ENCODE data around the gene ZNF500. TPM values are rescaled to one million over a fixed set of nuclear protein-coding genes. Genes with fewer than 3 reads are reported as not detected.

The ZNF500 gene
- total and polyA plus RNA-seq, 2 donors: 7.7 to 13.8 TPM

DNA sequence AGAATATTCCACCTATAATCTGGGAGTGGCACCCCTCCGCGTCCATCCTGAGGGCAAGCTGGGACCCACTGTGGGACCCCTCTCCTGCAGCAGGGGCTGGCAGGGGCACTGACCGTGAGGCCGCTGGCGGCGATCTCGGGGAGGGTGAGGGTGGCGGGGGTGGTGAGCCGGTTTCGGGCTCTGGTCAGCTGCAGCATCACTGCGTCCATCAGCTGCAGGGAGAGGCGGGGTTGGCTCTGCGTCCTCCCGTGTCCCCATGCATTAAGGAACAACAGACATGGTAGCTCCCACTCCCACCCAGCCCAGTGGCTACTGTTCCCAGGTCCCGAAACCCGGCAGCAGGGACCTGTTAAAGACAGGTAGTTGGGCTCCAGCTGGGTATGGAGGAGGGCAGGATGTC is 31.5 kb upstream of the ZNF500 start:
- Histone ChIP-seq H3K27ac (ENCODE audit: low read depth in 1 of 2, low read length in 1 of 2) (no peak overlapping the region), H3K27me3 (ENCODE audit: control insufficient read depth in 2 of 2, insufficient read depth in 1 of 2, low read length in 1 of 2) (no peaks in the 10 kb centered on the region), H3K4me3 (ENCODE audit: low read length in 2 of 2) (no peak overlapping the region), H3K9me3 (ENCODE audit: control insufficient read depth in 2 of 2, insufficient read depth in 1 of 2, low read length in 1 of 2) (peaks cover 0 to 5% of the 10 kb centered on the region in 2 donors), H3K36me3 (ENCODE audit: control insufficient read depth in 2 of 2, insufficient read depth in 2 of 2, low read length in 1 of 2) (peaks cover 2 to 7% of the 10 kb centered on the region in 2 donors), H3K4me1 (ENCODE audit: control insufficient read depth in 2 of 2, insufficient read depth in 2 of 2, low read length in 2 of 2) (peaks cover 7 to 22% of the 10 kb centered on the region in 2 donors)
- WGBS: 98% methylated on average over 16 of the region's 16 CpGs
- DNase-seq (ENCODE audit: low read depth in 6 of 9, low spot score in 9 of 9): no peak

DNA sequence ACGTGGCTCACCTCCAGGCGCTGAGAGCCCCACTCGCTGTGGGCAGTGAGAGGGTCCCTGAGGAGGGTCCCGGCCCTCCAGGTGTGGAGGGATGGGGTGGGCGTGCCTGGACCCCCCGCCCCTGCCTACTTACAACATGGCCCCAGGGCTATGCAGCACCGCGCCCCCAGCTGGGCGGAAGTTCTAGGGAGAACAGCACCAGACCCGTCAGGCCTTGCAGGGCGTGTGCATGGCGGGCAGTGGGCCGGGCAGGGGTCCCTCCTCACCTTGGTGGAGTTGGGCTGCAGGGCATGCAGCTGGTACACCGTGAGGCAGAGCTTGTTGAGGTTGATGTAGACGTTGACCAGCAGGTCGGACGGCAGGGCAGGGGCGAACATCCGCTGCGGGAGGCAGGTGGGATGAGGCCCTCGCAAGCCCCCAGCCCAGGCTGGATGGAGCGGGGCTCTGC is 30.9 kb upstream of the ZNF500 start:
- H3K27me3 ChIP-seq (ENCODE audit: control insufficient read depth in 2 of 2, insufficient read depth in 1 of 2, low read length in 1 of 2): no peaks in the 10 kb centered on the region
- peaks cover 7 to 20% of the 10 kb centered on the region in 2 donors for H3K4me1 ChIP-seq (ENCODE audit: control insufficient read depth in 2 of 2, insufficient read depth in 2 of 2, low read length in 2 of 2)
- H3K27ac ChIP-seq (ENCODE audit: low read depth in 1 of 2, low read length in 1 of 2): no peak overlapping the region
- peaks cover 0 to 5% of the 10 kb centered on the region in 2 donors for H3K9me3 ChIP-seq (ENCODE audit: control insufficient read depth in 2 of 2, insufficient read depth in 1 of 2, low read length in 1 of 2)
- no peak for DNase-seq (ENCODE audit: low read depth in 6 of 9, low spot score in 9 of 9)
- peaks cover 2 to 7% of the 10 kb centered on the region in 2 donors for H3K36me3 ChIP-seq (ENCODE audit: control insufficient read depth in 2 of 2, insufficient read depth in 2 of 2, low read length in 1 of 2)
- 98% methylated on average over 22 of the region's 22 CpGs for WGBS
- H3K4me3 ChIP-seq (ENCODE audit: low read length in 2 of 2): no peak overlapping the region

DNA sequence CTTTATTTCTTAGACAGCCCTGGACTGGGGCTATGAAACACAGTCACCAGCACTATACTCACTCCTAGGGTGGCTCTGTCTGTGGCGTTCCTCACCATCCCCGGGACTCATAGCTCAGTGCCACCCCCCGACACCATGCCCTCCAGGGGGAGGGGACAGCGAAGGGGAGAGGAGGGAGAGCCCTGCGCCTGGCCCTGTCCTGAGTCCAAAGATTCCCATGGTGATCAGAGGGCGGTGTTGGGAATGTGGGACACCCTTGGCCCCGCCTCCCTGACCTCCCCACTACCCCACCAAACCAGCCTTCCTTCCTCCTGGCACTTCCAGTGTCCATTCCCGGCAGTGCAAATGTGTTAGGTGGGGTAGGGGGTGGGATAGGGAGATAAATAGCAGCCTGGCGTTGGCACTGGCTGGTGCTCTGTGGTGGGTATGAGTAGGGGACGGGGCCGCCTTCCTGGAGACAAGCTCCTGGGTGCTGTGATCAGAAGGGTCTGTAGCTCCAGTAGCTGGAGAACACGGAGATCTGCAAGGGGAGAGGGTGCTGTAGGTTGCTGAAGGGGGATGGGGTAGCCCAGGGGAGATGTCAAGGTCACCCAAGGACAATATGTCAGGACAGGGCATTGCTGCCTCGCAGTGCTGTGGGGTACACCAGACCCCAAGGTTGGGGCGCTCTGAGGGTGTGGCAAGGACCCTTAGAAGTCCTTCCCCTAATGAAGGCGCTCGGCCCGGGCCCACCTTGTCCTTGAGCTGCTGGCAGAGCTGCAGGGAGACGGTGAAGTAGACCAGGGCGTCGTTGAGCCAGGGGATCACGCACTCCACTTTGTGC is 30.2 kb upstream of the ZNF500 start:
- no peak for DNase-seq (ENCODE audit: low read depth in 6 of 9, low spot score in 9 of 9)
- Histone ChIP-seq H3K4me1 (ENCODE audit: control insufficient read depth in 2 of 2, insufficient read depth in 2 of 2, low read length in 2 of 2) (peaks cover 7 to 20% of the 10 kb centered on the region in 2 donors), H3K4me3 (ENCODE audit: low read length in 2 of 2) (no peak overlapping the region), H3K27me3 (ENCODE audit: control insufficient read depth in 2 of 2, insufficient read depth in 1 of 2, low read length in 1 of 2) (no peaks in the 10 kb centered on the region), H3K27ac (ENCODE audit: low read depth in 1 of 2, low read length in 1 of 2) (no peak overlapping the region), H3K9me3 (ENCODE audit: control insufficient read depth in 2 of 2, insufficient read depth in 1 of 2, low read length in 1 of 2) (peaks cover 0 to 5% of the 10 kb centered on the region in 2 donors), H3K36me3 (ENCODE audit: control insufficient read depth in 2 of 2, insufficient read depth in 2 of 2, low read length in 1 of 2) (peaks cover 2 to 7% of the 10 kb centered on the region in 2 donors)
- WGBS: 97% methylated on average over 21 of the region's 21 CpGs

- no peak overlapping the region for H3K27ac ChIP-seq (ENCODE audit: low read depth in 1 of 2, low read length in 1 of 2)
- no peak for DNase-seq (ENCODE audit: low read depth in 6 of 9, low spot score in 9 of 9)
Measured at GRCh38 chr16:4795828-4796572, 29.0 kb upstream of the ZNF500 start.

GRCh38 chr16:4795181-4795827 is 28.3 kb upstream of the ZNF500 start, which contains the start of gene SMIM22:
SMIM22 (plus strand) TSS chr16:4795369; CDS start chr16:4795735, 366 bp downstream.
- no peak for DNase-seq (ENCODE audit: low read depth in 6 of 9, low spot score in 9 of 9)
- 95% methylated on average over 14 of the region's 14 CpGs for WGBS

More at GRCh38 chr16:4795828-4796572, 29.0 kb upstream of the ZNF500 start:
- H3K4me1 ChIP-seq (ENCODE audit: control insufficient read depth in 2 of 2, insufficient read depth in 2 of 2, low read length in 2 of 2): peaks cover 0 to 11% of the 10 kb centered on the region in 2 donors
- H3K9me3 ChIP-seq (ENCODE audit: control insufficient read depth in 2 of 2, insufficient read depth in 1 of 2, low read length in 1 of 2): peaks cover 0 to 5% of the 10 kb centered on the region in 2 donors
- no peaks in the 10 kb centered on the region for H3K27me3 ChIP-seq (ENCODE audit: control insufficient read depth in 2 of 2, insufficient read depth in 1 of 2, low read length in 1 of 2)
- H3K4me3 ChIP-seq (ENCODE audit: low read length in 2 of 2): no peak overlapping the region
- H3K36me3 ChIP-seq (ENCODE audit: control insufficient read depth in 2 of 2, insufficient read depth in 2 of 2, low read length in 1 of 2): peaks cover 2 to 7% of the 10 kb centered on the region in 2 donors
- WGBS: 98% methylated on average over 30 of the region's 30 CpGs

GRCh38 chr16:4792951-4793513 is 26.1 kb upstream of the ZNF500 start:
- H3K4me1 ChIP-seq (ENCODE audit: control insufficient read depth in 2 of 2, insufficient read depth in 2 of 2, low read length in 2 of 2): peaks cover 0 to 9% of the 10 kb centered on the region in 2 donors
- peaks cover 0 to 3% of the 10 kb centered on the region in 2 donors for H3K36me3 ChIP-seq (ENCODE audit: control insufficient read depth in 2 of 2, insufficient read depth in 2 of 2, low read length in 1 of 2)
- no peak for DNase-seq (ENCODE audit: low read depth in 6 of 9, low spot score in 9 of 9)
- H3K4me3 ChIP-seq (ENCODE audit: low read length in 2 of 2): no peak overlapping the region
- no peaks in the 10 kb centered on the region for H3K27me3 ChIP-seq (ENCODE audit: control insufficient read depth in 2 of 2, insufficient read depth in 1 of 2, low read length in 1 of 2)
- WGBS: 92% methylated on average over 13 of the region's 13 CpGs
- H3K9me3 ChIP-seq (ENCODE audit: control insufficient read depth in 2 of 2, insufficient read depth in 1 of 2, low read length in 1 of 2): no peaks in the 10 kb centered on the region
- H3K27ac ChIP-seq (ENCODE audit: low read depth in 1 of 2, low read length in 1 of 2): no peak overlapping the region

More at GRCh38 chr16:4795181-4795827, 28.3 kb upstream of the ZNF500 start, which contains the start of gene SMIM22:
- H3K4me3 ChIP-seq (ENCODE audit: low read length in 2 of 2): no peak within 1 kb of the TSS
- peaks cover 2 to 7% of the 10 kb centered on the region in 2 donors for H3K36me3 ChIP-seq (ENCODE audit: control insufficient read depth in 2 of 2, insufficient read depth in 2 of 2, low read length in 1 of 2)
- H3K27ac ChIP-seq (ENCODE audit: low read depth in 1 of 2, low read length in 1 of 2): no peak within 1 kb of the TSS
- peaks cover 0 to under 1% of the 10 kb centered on the region in 2 donors for H3K9me3 ChIP-seq (ENCODE audit: control insufficient read depth in 2 of 2, insufficient read depth in 1 of 2, low read length in 1 of 2)
- peaks cover 0 to 5% of the 10 kb centered on the region in 2 donors for H3K4me1 ChIP-seq (ENCODE audit: control insufficient read depth in 2 of 2, insufficient read depth in 2 of 2, low read length in 2 of 2)
- no peaks in the 10 kb centered on the region for H3K27me3 ChIP-seq (ENCODE audit: control insufficient read depth in 2 of 2, insufficient read depth in 1 of 2, low read length in 1 of 2)

GRCh38 chr16:4790871-4791270 is 23.9 kb upstream of the ZNF500 start:
- no peak for DNase-seq (ENCODE audit: low read depth in 6 of 9, low spot score in 9 of 9)
- Histone ChIP-seq H3K4me1 (ENCODE audit: control insufficient read depth in 2 of 2, insufficient read depth in 2 of 2, low read length in 2 of 2) (peaks cover 0 to 14% of the 10 kb centered on the region in 2 donors), H3K36me3 (ENCODE audit: control insufficient read depth in 2 of 2, insufficient read depth in 2 of 2, low read length in 1 of 2) (no peaks in the 10 kb centered on the region), H3K27ac (ENCODE audit: low read depth in 1 of 2, low read length in 1 of 2) (no peak overlapping the region), H3K9me3 (ENCODE audit: control insufficient read depth in 2 of 2, insufficient read depth in 1 of 2, low read length in 1 of 2) (no peaks in the 10 kb centered on the region), H3K4me3 (ENCODE audit: low read length in 2 of 2) (no peak overlapping the region), H3K27me3 (ENCODE audit: control insufficient read depth in 2 of 2, insufficient read depth in 1 of 2, low read length in 1 of 2) (no peaks in the 10 kb centered on the region)
- WGBS: 71% methylated on average over 10 of the region's 10 CpGs

- no peaks in the 10 kb centered on the region for H3K9me3 ChIP-seq (ENCODE audit: control insufficient read depth in 2 of 2, insufficient read depth in 1 of 2, low read length in 1 of 2)
- no peaks in the 10 kb centered on the region for H3K36me3 ChIP-seq (ENCODE audit: control insufficient read depth in 2 of 2, insufficient read depth in 2 of 2, low read length in 1 of 2)
- H3K27ac ChIP-seq (ENCODE audit: low read depth in 1 of 2, low read length in 1 of 2): no peak overlapping the region
- 93% methylated on average over 10 of the region's 10 CpGs for WGBS
- no peaks in the 10 kb centered on the region for H3K27me3 ChIP-seq (ENCODE audit: control insufficient read depth in 2 of 2, insufficient read depth in 1 of 2, low read length in 1 of 2)
- peaks cover 0 to 14% of the 10 kb centered on the region in 2 donors for H3K4me1 ChIP-seq (ENCODE audit: control insufficient read depth in 2 of 2, insufficient read depth in 2 of 2, low read length in 2 of 2)
- DNase-seq (ENCODE audit: low read depth in 6 of 9, low spot score in 9 of 9): no peak
- H3K4me3 ChIP-seq (ENCODE audit: low read length in 2 of 2): no peak overlapping the region
Measured at GRCh38 chr16:4790261-4790660, 23.3 kb upstream of the ZNF500 start.
